Fibroblast of pulmonary artery (primary cell): Measurements from ENCODE around the gene GPR35.
"Not testable (repeated sequence)": the region's sequence is repeated elsewhere in the genome, so short reads cannot be mapped to it uniquely, and the experiment has no call there.

Experiments used
- DNase-seq: peaks from one replicate; pipeline ENCODE4 v3.0.0-alpha.2; 2010; ENCODE audit warnings: low read depth
- H3K4me3 ChIP-seq: replicated peaks from 2 replicates; pipeline ENCODE4 v1.5.1; 2011; ENCODE audit warnings: low read depth, mild to moderate bottlenecking, control low read depth, low read length, moderate library complexity
- TF ChIP-seq, protein P1 (sequence below): IDR thresholded peaks from 2 replicates; pipeline ENCODE4 v1.5.1; 2011; ENCODE audit warnings: mild to moderate bottlenecking, control low read depth, low read length, inconsistent platforms; ENCODE audit errors: missing control alignments

Gene GPR35

DNA sequence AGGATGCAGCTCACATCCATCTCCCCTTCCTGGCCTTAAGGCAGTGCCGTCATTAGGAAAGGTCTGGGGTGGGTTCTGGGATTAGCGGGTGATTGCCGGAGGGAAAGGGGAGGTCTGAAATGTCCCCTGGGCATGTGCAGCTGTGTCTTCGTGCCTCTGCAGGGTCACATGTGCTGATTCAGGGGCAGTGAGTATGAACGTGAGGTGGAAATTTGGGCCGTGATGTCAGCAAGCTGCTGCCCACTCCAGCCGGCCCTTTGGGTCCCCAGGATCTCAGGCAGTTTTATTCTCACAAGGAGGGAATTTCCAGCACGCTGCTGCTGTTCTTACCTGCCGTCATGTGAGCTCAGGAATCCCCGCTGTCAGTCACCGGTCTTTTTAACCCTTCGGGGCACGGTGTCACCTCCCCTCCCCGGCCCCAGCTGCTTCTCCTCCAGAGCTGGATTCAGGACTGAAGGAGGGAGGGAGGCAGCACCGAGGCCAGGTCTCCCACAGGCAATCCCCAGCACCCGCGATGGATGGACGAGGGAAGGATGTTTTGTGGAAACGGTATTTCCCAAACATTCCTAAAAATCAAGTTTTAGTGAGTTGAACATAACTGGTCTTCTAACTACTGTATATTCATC, 23.5 kb downstream of the GPR35 start:
- DNase-seq: no peak
- no peak overlapping the region for H3K4me3 ChIP-seq
- TF ChIP-seq, protein P1, sequence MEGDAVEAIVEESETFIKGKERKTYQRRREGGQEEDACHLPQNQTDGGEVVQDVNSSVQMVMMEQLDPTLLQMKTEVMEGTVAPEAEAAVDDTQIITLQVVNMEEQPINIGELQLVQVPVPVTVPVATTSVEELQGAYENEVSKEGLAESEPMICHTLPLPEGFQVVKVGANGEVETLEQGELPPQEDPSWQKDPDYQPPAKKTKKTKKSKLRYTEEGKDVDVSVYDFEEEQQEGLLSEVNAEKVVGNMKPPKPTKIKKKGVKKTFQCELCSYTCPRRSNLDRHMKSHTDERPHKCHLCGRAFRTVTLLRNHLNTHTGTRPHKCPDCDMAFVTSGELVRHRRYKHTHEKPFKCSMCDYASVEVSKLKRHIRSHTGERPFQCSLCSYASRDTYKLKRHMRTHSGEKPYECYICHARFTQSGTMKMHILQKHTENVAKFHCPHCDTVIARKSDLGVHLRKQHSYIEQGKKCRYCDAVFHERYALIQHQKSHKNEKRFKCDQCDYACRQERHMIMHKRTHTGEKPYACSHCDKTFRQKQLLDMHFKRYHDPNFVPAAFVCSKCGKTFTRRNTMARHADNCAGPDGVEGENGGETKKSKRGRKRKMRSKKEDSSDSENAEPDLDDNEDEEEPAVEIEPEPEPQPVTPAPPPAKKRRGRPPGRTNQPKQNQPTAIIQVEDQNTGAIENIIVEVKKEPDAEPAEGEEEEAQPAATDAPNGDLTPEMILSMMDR: no peak

DNA sequence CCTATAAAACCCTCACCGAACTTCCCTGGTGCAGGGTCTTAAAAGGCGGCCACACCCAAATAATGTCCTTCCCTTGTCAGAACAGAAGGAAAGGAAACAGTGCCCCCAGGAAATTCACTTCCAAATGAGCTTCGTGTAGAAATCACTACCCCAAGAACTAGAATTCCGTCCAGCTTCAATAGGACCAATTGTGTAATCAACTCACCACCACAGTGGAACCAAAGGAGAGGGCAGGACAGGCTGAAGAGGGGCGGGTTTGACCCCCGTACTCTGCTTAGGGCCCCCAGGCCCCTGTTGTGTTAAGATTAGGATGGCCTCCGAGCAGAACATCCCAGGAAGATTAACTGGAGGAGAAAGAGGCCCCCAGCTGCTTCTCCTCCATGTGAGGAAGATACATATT, 24.1 kb downstream of the GPR35 start:
- no peak overlapping the region for H3K4me3 ChIP-seq
- TF ChIP-seq, protein P1: no peak
- DNase-seq: no peak

DNA sequence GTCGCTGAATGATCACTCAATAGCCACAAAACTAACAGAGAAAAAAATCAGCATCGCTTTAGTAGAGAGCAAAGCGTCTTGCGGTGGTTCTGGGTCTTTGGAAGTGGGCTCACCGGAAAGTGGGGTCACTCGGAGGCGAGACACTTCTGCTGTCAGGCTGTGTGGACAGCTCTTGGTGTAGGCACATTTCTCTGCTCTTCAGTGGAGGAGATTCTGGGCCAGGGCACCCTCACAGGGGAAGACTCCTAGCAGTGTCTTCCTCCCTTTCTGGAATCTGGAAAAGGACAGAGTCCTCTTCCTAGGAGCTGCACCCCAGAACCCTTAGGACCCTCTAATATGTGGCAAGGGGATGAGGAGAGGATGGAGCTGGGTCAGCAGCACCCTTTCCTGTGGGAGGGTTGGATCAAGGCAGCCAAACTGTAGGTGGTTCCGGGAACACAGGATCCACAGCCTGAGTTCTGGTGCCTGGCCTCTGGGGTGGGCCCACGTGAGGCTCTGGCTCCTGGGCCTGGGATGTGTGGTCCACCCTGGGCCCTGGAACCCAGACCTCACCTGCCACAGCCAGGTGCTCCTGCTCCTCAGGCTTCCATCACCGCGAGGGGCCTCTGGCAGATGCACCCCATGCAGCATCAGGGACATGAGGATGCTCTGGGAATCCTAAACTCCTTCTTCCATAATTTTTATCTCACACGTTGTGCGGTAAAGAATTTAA, 25.1 kb downstream of the GPR35 start:
- no peak for DNase-seq
- no peak overlapping the region for H3K4me3 ChIP-seq
- TF ChIP-seq, protein P1: no peak

DNA sequence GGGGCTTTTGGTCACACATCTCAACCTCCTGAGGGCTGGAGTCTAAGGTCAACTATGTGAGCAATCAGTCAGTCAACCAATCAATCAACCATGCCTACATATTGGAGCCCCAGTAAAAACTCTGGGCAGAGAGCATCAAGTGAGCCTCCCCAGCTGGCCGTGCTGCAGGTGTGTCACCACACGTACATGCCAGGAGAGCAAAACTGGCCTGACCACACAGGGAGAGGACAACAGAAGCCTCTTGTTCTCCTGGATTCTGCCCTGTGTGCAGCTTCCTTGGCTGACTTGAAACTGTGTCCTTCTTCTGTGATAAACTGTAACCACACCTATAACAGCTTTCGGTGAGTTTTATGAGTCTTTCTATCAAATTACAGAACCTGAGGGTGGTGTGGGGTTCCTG, 25.9 kb downstream of the GPR35 start:
- TF ChIP-seq, protein P1: no peak

DNA sequence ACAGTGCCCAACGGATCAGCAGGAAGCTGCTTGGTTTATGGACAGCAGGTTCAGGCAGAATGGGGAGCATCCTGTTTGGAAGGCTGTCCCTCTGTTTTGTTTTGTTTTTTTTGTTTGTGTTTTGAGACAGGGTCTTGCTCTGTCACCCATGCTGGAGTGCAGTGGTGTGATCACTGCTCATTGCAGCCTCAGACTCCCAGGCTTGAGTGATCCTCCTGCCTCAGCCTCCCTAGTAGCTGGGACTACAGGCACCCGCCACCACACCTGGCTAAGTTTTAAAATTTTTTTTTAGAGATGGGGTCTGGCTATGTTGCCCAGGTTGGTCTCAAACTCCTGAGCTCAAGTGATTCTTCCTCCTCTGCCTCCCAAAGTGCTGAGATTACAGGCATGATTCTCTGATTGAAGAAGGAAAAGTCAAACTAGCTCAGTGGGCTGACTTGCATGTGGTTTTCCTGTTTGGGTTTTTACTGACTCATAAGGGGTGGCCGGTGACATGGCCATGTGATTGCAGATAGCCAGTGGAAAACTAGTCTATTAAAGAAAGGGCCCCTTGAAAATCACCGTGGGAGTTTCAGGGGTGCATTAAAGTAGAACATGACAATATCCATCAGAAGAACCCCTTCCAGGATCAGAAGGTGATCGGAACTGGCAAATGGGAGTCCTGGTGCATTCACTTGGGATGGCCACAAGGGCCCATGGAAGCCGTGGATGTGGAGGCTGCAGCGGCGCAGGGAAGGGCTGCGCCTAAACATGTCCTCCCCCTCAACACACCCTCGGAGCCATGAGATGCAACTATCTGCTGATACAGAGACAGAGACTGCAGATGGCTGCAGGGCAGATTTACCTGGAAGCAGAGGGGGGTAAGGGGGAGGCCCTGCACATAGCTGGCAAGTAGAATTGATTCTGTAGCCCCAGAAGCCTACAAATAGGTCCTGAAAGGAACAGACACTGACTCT, 30.9 kb downstream of the GPR35 start:
- no peak overlapping the region for H3K4me3 ChIP-seq
- peak; percentile 15 for DNase-seq
- TF ChIP-seq, protein P1: no peak

More for the DNA sequence above, 25.9 kb downstream of the GPR35 start:
- DNase-seq: no peak
- no peak overlapping the region for H3K4me3 ChIP-seq

DNA sequence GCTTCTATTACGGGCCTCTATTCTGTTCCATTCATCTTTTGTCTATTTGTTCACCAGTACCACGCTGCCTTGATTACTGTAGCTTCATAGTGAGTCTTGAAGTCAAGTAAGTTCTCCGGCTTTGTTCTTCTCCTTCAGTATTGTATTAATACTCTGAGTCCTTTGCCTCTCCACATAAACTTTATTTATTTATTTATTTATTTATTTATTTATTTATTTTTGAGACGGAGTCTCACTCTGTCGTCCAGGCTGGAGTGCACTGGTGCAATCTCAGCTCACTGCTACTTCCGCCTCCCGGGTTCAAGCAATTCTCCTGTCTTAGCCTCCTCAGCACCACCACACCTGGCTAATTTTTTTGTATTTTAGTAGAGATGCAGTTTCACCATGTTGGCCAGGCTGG, 34.6 kb downstream of the GPR35 start:
- not testable (repeated sequence) for DNase-seq, H3K4me3 ChIP-seq

DNA sequence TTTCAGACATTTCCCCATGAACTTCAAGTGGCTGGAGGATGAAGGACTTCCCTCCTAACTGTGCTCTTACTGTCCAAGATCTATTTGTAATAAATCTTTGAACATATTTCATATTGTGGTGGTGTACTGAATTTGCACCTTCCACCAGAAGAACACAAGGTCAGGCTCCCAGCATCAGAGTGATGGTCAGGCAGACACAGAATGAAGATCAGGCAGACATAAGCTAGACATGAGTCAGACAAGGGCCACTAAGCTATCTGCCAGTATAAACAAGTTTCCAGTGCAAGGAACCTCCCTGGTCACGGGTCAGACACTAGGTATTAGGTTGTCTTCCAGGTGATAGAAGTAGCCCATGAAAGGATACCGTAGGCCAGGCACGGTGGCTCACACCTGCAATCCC, 37.4 kb downstream of the GPR35 start:
- H3K4me3 ChIP-seq: no peak overlapping the region
- TF ChIP-seq, protein P1: no peak
- no peak for DNase-seq
